Fibroblast of peridontal ligament (primary cell): ENCODE results near the gene UBE2D2.

Experiments
- DNase-seq: peaks from one replicate; pipeline ENCODE4 v3.0.0-alpha.2; 2010; ENCODE audit errors: extremely low read depth

The UBE2D2 gene

DNA sequence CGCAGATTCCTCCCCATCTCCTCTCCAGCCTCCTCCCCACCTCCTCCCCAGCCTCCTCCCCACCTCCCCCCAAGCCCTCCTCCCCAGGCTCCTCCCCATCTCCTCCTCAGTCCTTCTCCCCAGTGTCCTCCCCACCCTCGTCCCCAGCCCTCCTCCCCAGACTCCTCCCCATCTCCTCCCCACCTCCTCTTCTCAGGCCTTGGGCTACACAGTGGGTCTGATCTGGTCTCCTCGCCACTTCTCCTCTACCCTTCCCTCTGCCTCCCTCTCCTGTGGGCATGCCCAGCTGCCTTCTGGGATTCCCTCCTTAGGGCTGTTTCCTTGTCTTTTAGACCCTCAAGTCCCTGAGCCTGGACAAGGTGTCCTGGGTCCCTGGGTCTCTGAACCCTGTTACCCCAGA is 115.3 kb downstream of the UBE2D2 start:
- DNase-seq = no peak

- no peak for DNase-seq
These were observed 116.0 kb downstream of the UBE2D2 start for GRCh38 chr5:139676951-139677735.
